Subcutaneous adipose tissue (tissue), 4 donors: Measurements from ENCODE around the gene TUT4. TPM values are rescaled to one million over a fixed set of nuclear protein-coding genes. Genes with fewer than 3 reads are reported as not detected.

Source experiments
- total RNA-seq, 4 donors: library from RNA; depleted of rRNA; stranded (reverse); fragments of >200 nt; gene quantifications; one replicate each; pipeline ENCODE4 v1.1.0, GENCODE V29; 2016
- TF ChIP-seq, protein P1 (sequence below): fragments of 450-650 bp; IDR thresholded peaks from one replicate; pipeline ENCODE4 v1.5.1; 2016; ENCODE audit warnings: low read depth, mild to moderate bottlenecking, control low read depth, antibody characterized with exemption, moderate library complexity

Gene TUT4
- total RNA-seq, 4 donors from 2014 or later, result 37.1 to 52.2 (median 43.6) TPM

- TF ChIP-seq, protein P1, sequence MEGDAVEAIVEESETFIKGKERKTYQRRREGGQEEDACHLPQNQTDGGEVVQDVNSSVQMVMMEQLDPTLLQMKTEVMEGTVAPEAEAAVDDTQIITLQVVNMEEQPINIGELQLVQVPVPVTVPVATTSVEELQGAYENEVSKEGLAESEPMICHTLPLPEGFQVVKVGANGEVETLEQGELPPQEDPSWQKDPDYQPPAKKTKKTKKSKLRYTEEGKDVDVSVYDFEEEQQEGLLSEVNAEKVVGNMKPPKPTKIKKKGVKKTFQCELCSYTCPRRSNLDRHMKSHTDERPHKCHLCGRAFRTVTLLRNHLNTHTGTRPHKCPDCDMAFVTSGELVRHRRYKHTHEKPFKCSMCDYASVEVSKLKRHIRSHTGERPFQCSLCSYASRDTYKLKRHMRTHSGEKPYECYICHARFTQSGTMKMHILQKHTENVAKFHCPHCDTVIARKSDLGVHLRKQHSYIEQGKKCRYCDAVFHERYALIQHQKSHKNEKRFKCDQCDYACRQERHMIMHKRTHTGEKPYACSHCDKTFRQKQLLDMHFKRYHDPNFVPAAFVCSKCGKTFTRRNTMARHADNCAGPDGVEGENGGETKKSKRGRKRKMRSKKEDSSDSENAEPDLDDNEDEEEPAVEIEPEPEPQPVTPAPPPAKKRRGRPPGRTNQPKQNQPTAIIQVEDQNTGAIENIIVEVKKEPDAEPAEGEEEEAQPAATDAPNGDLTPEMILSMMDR, result no peak
These were observed 3.6 kb downstream of the TUT4 start for GRCh38 chr1:52549267-52549666.

DNA sequence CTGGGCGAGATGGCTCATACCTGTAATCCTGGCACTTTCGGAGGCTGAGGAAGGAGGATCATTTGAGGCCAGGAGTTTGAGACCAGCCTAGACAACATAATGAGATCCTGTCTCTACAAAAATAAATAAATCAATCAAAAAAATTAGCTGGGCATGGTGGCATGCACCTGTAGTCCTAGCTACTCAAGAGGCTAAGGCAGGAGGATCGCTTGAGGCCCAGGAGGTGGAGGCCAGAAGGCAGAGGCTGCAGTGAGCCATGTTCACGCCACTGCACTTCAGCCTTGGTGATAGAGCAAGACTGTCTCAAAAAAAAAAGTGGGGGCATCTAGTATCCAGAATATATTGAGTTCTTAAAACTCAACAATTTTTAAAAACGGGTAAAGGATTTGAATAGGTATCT, 6.0 kb downstream of the TUT4 start:
- TF ChIP-seq, protein P1, result no peak

GRCh38 chr1:52544665-52545525, 8.0 kb downstream of the TUT4 start:
- TF ChIP-seq, protein P1, result no peak

DNA sequence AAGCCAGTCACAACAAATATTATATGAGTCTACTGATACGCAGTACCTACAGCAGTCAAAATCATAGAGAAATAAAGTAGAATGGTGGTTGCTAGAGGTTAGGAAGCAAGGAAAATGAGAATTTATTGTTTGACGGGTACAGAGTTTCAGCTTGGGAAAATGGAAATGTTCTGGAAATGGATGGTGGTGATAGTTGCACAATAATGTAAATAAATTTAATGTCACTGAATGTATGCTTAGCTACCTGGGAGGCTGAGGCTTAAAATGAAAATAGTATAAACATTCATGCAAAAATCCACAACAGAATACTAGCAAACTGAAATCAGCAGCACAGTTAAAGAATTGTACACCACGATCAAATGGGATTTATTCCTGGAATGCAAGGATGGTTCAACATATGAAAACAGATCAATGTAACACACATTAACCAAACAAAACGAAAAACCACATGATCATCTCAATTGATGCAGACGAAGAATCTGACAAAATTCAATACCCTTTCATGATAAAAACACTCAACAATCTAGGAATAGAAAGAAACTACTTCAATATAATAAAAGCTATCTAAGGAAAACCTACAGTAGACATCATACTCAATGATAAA, 10.7 kb downstream of the TUT4 start:
- TF ChIP-seq, protein P1, result no peak

- TF ChIP-seq, protein P1, result no peak
These were observed 17.7 kb downstream of the TUT4 start for GRCh38 chr1:52534928-52535764.

GRCh38 chr1:52533713-52534112, 19.2 kb downstream of the TUT4 start:
- TF ChIP-seq, protein P1, result no peak
